Fibroblast of mammary gland (primary cell): ENCODE measurements around the gene TUBB.

Experiments
- DNase-seq: peaks from one replicate; pipeline ENCODE4 v3.0.0-alpha.2; 2010; ENCODE audit warnings: low read depth
- H3K4me3 ChIP-seq: 2 replicates; pipeline ENCODE4 v1.5.1; 2011; ENCODE audit warnings: low read depth, mild to moderate bottlenecking, low read length, moderate library complexity; ENCODE audit not compliant: control insufficient read depth
- CTCF ChIP-seq: conservative IDR thresholded peaks from 2 replicates; pipeline ENCODE4 v1.5.1; 2011; ENCODE audit warnings: low read depth, low read length, inconsistent platforms; ENCODE audit not compliant: control insufficient read depth, insufficient read depth

TUBB gene

GRCh38 chr6:30700340-30700739, 19.8 kb upstream of the TUBB start:
- no peak for DNase-seq
- no peak for TF ChIP-seq CTCF
- no peak overlapping the region for H3K4me3 ChIP-seq

GRCh38 chr6:30703011-30703410, 17.1 kb upstream of the TUBB start:
- TF ChIP-seq CTCF: no peak
- DNase-seq: no peak

GRCh38 chr6:30703821-30704220, 16.3 kb upstream of the TUBB start:
- H3K4me3 ChIP-seq: no peak overlapping the region
- no peak for TF ChIP-seq CTCF
- no peak for DNase-seq

More at GRCh38 chr6:30703011-30703410, 17.1 kb upstream of the TUBB start:
- H3K4me3 ChIP-seq: no peak overlapping the region

GRCh38 chr6:30705620-30706019, 14.5 kb upstream of the TUBB start:
- no peak for DNase-seq
- no peak overlapping the region for H3K4me3 ChIP-seq
- no peak for TF ChIP-seq CTCF

GRCh38 chr6:30707281-30707850, 12.8 kb upstream of the TUBB start:
- TF ChIP-seq CTCF: no peak
- DNase-seq: no peak
- no peak overlapping the region for H3K4me3 ChIP-seq

GRCh38 chr6:30709101-30709868, 10.9 kb upstream of the TUBB start:
- TF ChIP-seq CTCF: no peak
- H3K4me3 ChIP-seq: no peak overlapping the region
- DNase-seq: no peak
